Measurements from ENCODE around the gene GNA12. TPM values are rescaled to one million over a fixed set of nuclear protein-coding genes. Genes with fewer than 3 reads are reported as not detected.

The GNA12 gene
- total RNA-seq, 5 donors from 2014 or later (not counting 1 experiment from before 2014, with no cell fraction given), result 17.9 to 22.5 (median 22.1) TPM

DNA sequence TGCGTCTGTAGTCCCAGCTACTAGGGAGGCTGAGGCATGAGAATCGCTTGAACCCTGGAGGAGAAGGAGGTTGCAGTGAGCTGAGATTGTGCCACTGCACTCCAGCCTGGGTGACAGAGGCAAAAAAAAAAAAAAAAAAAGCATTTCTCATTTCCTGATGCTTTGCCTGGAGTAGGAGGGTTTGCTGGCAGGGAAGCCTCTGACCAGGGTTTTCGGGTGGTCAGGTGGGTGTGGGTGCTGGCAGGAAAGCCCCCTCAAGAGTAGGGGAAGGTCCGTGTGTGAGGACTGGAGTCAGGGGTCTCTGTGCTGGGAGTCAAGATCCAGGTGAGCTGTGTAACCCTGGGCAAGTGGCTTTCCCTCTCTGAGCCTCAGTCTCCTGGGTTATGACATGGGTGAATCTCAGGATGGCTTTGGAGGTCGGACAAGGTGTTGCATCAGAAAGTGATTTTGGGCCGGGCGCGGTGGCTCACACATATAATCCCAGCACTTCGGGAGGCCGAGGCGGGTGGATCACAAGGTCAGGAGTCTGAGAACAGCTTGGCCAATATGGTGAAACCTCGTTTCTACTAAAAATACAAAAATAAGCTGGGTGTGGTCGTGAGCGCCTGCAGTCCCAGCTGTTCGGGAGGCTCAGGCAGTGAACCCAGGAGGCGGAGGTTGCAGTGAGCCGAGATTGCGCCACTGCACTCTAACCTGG, 152.9 kb downstream of the GNA12 start:
- WGBS (ENCODE audit: insufficient coverage), result 93% methylated on average over 12 of the region's 18 CpGs
- ChIA-PET POLR2A (interaction anchor here in 1 of 2 donors (0.6 to 0.7 kb wide), 2 partner anchors 9 to 24 kb away, joined by 5 to 6 read pairs; no protein-coding TSS in a partner anchor), CTCF (interaction anchor here in 1 of 2 donors (0.7 kb wide), 1 partner anchor 477 kb away, joined by 3 read pairs; no protein-coding TSS in a partner anchor)
- no peaks in the 10 kb centered on the region for H3K36me3 ChIP-seq (ENCODE audit: control insufficient read depth in 2 of 2, extremely low read depth in 1 of 2, insufficient read depth in 1 of 2, low read length in 1 of 2)
- DNase-seq (no peak), ATAC-seq (replicated peaks in 1 of 4) (no peak)
- no peaks in the 10 kb centered on the region for H3K9me3 ChIP-seq
- Mint-ChIP-seq H3K4me1 (peaks cover 5 to 12% (median 11%) of the 10 kb centered on the region in 3 donors), H3K36me3 (no peaks in the 10 kb centered on the region), H3K27me3 (peaks cover 25 to 42% of the 10 kb centered on the region in 2 donors), H3K27ac (peak overlapping the region in 1 of 2 donors; percentile 49), H3K4me3 (no peak overlapping the region), H3K9me3 (no peaks in the 10 kb centered on the region)
- no peak overlapping the region for H3K27ac ChIP-seq (ENCODE audit: low read length)
- peaks cover 0 to 63% of the 10 kb centered on the region in 2 experiments for H3K27me3 ChIP-seq (replicated peaks in 1 of 2; ENCODE audit: control insufficient read depth in 2 of 2, extremely low read depth in 1 of 2, insufficient read depth in 2 of 2, low read length in 1 of 2)
- peaks cover 0 to 29% of the 10 kb centered on the region in 2 experiments for H3K4me1 ChIP-seq (ENCODE audit: control insufficient read depth in 1 of 2, extremely low read depth in 1 of 2, insufficient read depth in 2 of 2, low read length in 2 of 2)
- H3K4me3 ChIP-seq (ENCODE audit: control insufficient read depth in 1 of 2, extremely low read depth in 1 of 2, low read length in 1 of 2), result no peak overlapping the region

DNA sequence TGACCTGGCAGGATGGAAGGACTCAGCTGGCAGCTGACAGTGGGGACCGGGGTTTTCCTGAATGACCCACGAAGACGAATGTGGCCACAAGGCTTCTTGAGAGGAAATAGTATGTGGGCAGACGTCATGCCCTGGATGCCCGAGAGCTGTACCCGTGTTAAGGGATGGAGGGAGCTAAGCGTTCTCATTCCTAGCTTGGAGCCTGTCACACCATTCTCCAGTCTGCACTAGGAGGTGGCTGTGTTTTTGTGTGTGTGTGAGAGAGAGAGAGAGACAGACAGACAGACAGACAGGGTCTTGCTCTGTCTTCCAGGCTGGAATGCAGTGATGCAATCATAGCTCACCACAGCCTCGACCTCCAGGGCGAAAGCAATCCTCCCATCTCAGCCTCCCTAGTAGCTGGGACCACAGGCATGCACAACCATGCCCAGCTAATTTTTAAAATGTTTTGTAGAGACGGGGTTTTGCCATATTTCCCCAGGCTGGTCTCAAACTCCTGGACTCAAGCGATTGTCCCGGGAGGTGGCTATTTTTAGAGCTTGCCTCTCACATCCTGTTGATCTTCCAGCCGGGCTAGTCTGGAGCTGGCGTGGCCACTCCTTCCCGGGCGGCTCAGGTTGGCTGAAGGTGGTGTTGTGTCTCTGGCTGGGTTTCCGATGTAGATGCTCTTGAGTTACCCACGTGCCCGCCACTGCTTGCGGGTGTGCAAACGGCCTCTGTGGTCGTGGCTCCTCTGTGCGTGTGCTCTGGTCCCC, 154.0 kb downstream of the GNA12 start:
- POLR2A ChIA-PET, result no interaction called here

DNA sequence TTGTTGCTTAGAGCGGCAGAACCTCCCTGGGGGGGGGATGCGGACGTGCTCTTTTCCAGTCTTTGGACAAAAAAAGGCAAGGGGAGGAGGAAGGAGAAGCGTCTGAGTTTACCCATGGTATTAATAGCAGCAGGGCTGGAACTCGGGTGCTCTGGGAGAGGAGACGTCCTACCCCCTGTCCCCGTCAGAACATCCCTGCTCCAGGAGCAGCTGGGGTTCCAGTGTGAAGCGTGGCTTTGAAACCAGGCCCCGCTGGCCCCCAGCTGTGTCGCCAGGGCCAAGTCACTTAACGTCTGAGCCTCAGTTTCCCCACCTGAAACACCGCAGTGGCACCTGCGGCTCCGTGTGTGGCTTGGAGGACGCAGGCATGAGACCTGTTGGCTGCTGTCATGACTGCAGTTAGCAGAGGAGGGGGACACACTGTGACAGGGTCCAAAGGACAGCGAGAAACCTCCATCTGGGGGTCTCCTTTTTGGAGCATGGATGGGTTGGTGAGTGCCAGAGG, 154.7 kb downstream of the GNA12 start:
- Histone ChIP-seq H3K27me3 (replicated peaks in 1 of 2; ENCODE audit: control insufficient read depth in 2 of 2, extremely low read depth in 1 of 2, insufficient read depth in 2 of 2, low read length in 1 of 2) (peaks cover 0 to 69% of the 10 kb centered on the region in 2 experiments), H3K4me1 (ENCODE audit: control insufficient read depth in 1 of 2, extremely low read depth in 1 of 2, insufficient read depth in 2 of 2, low read length in 2 of 2) (peaks cover 0 to 29% of the 10 kb centered on the region in 2 experiments), H3K9me3 (no peaks in the 10 kb centered on the region), H3K36me3 (ENCODE audit: control insufficient read depth in 2 of 2, extremely low read depth in 1 of 2, insufficient read depth in 1 of 2, low read length in 1 of 2) (no peaks in the 10 kb centered on the region), H3K27ac (ENCODE audit: low read length) (no peak overlapping the region), H3K4me3 (ENCODE audit: control insufficient read depth in 1 of 2, extremely low read depth in 1 of 2, low read length in 1 of 2) (no peak overlapping the region)
- DNase-seq (no peak), ATAC-seq (replicated peaks in 1 of 4) (no peak)
- Mint-ChIP-seq H3K4me3 (no peak overlapping the region), H3K9me3 (no peaks in the 10 kb centered on the region), H3K27ac (peak overlapping the region in 1 of 2 donors; percentile 74), H3K27me3 (peaks cover 29 to 46% of the 10 kb centered on the region in 2 donors), H3K36me3 (no peaks in the 10 kb centered on the region), H3K4me1 (peaks cover 5 to 12% (median 11%) of the 10 kb centered on the region in 3 donors)
- CTCF ChIA-PET, result no interaction called here
- POLR2A ChIA-PET, result interaction anchor here in 1 of 2 donors (0.6 kb wide), 1 partner anchor 35 kb away, joined by 5 read pairs; no protein-coding TSS in a partner anchor
- WGBS (ENCODE audit: insufficient coverage), result 64% methylated on average over 15 of the region's 16 CpGs

More for the DNA sequence above, 154.0 kb downstream of the GNA12 start:
- CTCF ChIA-PET, result interaction anchor here (0.6 to 0.7 kb wide), 2 partner anchors 9 to 478 kb away, joined by 3 read pairs; no protein-coding TSS in a partner anchor
- H3K4me1 ChIP-seq (ENCODE audit: control insufficient read depth in 1 of 2, extremely low read depth in 1 of 2, insufficient read depth in 2 of 2, low read length in 2 of 2), result peaks cover 0 to 29% of the 10 kb centered on the region in 2 experiments
- H3K36me3 Mint-ChIP-seq, result no peaks in the 10 kb centered on the region
- peaks cover 5 to 12% (median 11%) of the 10 kb centered on the region in 3 donors for H3K4me1 Mint-ChIP-seq
- peaks cover 0 to 67% of the 10 kb centered on the region in 2 experiments for H3K27me3 ChIP-seq (replicated peaks in 1 of 2; ENCODE audit: control insufficient read depth in 2 of 2, extremely low read depth in 1 of 2, insufficient read depth in 2 of 2, low read length in 1 of 2)
- H3K4me3 ChIP-seq (ENCODE audit: control insufficient read depth in 1 of 2, extremely low read depth in 1 of 2, low read length in 1 of 2), result no peak overlapping the region
- H3K27ac Mint-ChIP-seq, result peak overlapping the region in 1 of 2 donors; percentile 74
- no peaks in the 10 kb centered on the region for H3K36me3 ChIP-seq (ENCODE audit: control insufficient read depth in 2 of 2, extremely low read depth in 1 of 2, insufficient read depth in 1 of 2, low read length in 1 of 2)
- no peak overlapping the region for H3K27ac ChIP-seq (ENCODE audit: low read length)
- 68% methylated on average over 17 of the region's 23 CpGs for WGBS (ENCODE audit: insufficient coverage)
- no peaks in the 10 kb centered on the region for H3K9me3 ChIP-seq
- no peaks in the 10 kb centered on the region for H3K9me3 Mint-ChIP-seq
- ATAC-seq (replicated peaks in 1 of 4), result no peak
- H3K4me3 Mint-ChIP-seq, result no peak overlapping the region
- DNase-seq, result no peak
- H3K27me3 Mint-ChIP-seq, result peaks cover 29 to 46% of the 10 kb centered on the region in 2 donors

- DNase-seq, result no peak
- no peak overlapping the region for H3K27ac ChIP-seq (ENCODE audit: low read length)
- Mint-ChIP-seq H3K27me3 (peaks cover 29 to 46% of the 10 kb centered on the region in 2 donors), H3K4me3 (peak overlapping the region; percentile 1 to 36 (median 30)), H3K36me3 (no peaks in the 10 kb centered on the region), H3K9me3 (no peaks in the 10 kb centered on the region), H3K4me1 (peaks cover 5 to 12% (median 11%) of the 10 kb centered on the region in 3 donors), H3K27ac (peak overlapping the region in 1 of 2 donors; percentile 57)
- H3K9me3 ChIP-seq, result no peaks in the 10 kb centered on the region
- H3K27me3 ChIP-seq (replicated peaks in 1 of 2; ENCODE audit: control insufficient read depth in 2 of 2, extremely low read depth in 1 of 2, insufficient read depth in 2 of 2, low read length in 1 of 2), result peaks cover 0 to 72% of the 10 kb centered on the region in 2 experiments
- ChIA-PET POLR2A (interaction anchor here in 1 of 2 donors (0.6 kb wide), 1 partner anchor 36 kb away, joined by 5 read pairs; no protein-coding TSS in a partner anchor), CTCF (no interaction called here)
- H3K4me3 ChIP-seq (ENCODE audit: control insufficient read depth in 1 of 2, extremely low read depth in 1 of 2, low read length in 1 of 2), result no peak overlapping the region
- ATAC-seq (replicated peaks in 1 of 4), result peak in 2 of 4 experiments; percentile 24 to 33
- WGBS (ENCODE audit: insufficient coverage), result 3% methylated on average over 51 of the region's 62 CpGs
- peaks cover 0 to 29% of the 10 kb centered on the region in 2 experiments for H3K4me1 ChIP-seq (ENCODE audit: control insufficient read depth in 1 of 2, extremely low read depth in 1 of 2, insufficient read depth in 2 of 2, low read length in 2 of 2)
- no peaks in the 10 kb centered on the region for H3K36me3 ChIP-seq (ENCODE audit: control insufficient read depth in 2 of 2, extremely low read depth in 1 of 2, insufficient read depth in 1 of 2, low read length in 1 of 2)
Observed at GRCh38 chr7:2688409-2689342, 155.4 kb downstream of the GNA12 start.

- peaks cover 5 to 12% (median 11%) of the 10 kb centered on the region in 3 donors for H3K4me1 Mint-ChIP-seq
- POLR2A ChIA-PET, result no interaction called here
- no peaks in the 10 kb centered on the region for H3K9me3 ChIP-seq
- DNase-seq (no peak), ATAC-seq (replicated peaks in 1 of 4) (no peak)
- H3K27me3 ChIP-seq (replicated peaks in 1 of 2; ENCODE audit: control insufficient read depth in 2 of 2, extremely low read depth in 1 of 2, insufficient read depth in 2 of 2, low read length in 1 of 2), result peaks cover 0 to 70% of the 10 kb centered on the region in 2 experiments
- no peaks in the 10 kb centered on the region for H3K36me3 Mint-ChIP-seq
- peaks cover 29 to 46% of the 10 kb centered on the region in 2 donors for H3K27me3 Mint-ChIP-seq
- H3K4me1 ChIP-seq (ENCODE audit: control insufficient read depth in 1 of 2, extremely low read depth in 1 of 2, insufficient read depth in 2 of 2, low read length in 2 of 2), result peaks cover 0 to 29% of the 10 kb centered on the region in 2 experiments
- H3K27ac ChIP-seq (ENCODE audit: low read length), result no peak within 1 kb of the TSS
- H3K27ac Mint-ChIP-seq, result peak within 1 kb of the TSS in 1 of 2 donors; percentile 57
- CTCF ChIA-PET, result no interaction called here
- peak within 1 kb of the TSS; percentile 1 to 36 (median 30) for H3K4me3 Mint-ChIP-seq
- no peak within 1 kb of the TSS for H3K4me3 ChIP-seq (ENCODE audit: control insufficient read depth in 1 of 2, extremely low read depth in 1 of 2, low read length in 1 of 2)
- 6% methylated on average over 40 of the region's 41 CpGs for WGBS (ENCODE audit: insufficient coverage)
- H3K9me3 Mint-ChIP-seq, result no peaks in the 10 kb centered on the region
- no peaks in the 10 kb centered on the region for H3K36me3 ChIP-seq (ENCODE audit: control insufficient read depth in 2 of 2, extremely low read depth in 1 of 2, insufficient read depth in 1 of 2, low read length in 1 of 2)
Observed at GRCh38 chr7:2687881-2688318, 156.2 kb downstream of the GNA12 start, which contains the start of gene AMZ1. Gene AMZ1, plus strand, starts transcription at chr7:2688202. Its CDS starts 12,250 bp downstream, at chr7:2700452.
